ENCODE results near the gene CDCA4.

The CDCA4 gene

GRCh38 chr14:104984056-104984894 is 36.6 kb downstream of the CDCA4 start:
- no peak overlapping the region for H3K4me2 ChIP-seq (ENCODE audit: low read length)
- no peak for TF ChIP-seq CTCF (IDR thresholded peaks at IDR 0.05; ENCODE audit: low read depth, low read length)
- no peak for TF ChIP-seq EZH2phosphoT487 (IDR thresholded peaks at IDR 0.05; ENCODE audit: low read depth)
- H3K9ac ChIP-seq (ENCODE audit: low read length) = no peak overlapping the region
- H3K4me1 ChIP-seq (ENCODE audit: low read length) = peaks cover 6% of the 10 kb centered on the region; the same call in 1 of the 2 replicates
- no peaks in the 10 kb centered on the region for H3K9me3 ChIP-seq (ENCODE audit: insufficient read depth, low read length)
- no peak overlapping the region for H2AFZ ChIP-seq (ENCODE audit: low read depth, low read length)
- H3K27me3 ChIP-seq (ENCODE audit: low read depth, low read length) = no peaks in the 10 kb centered on the region
- no peaks in the 10 kb centered on the region for H3K79me2 ChIP-seq (ENCODE audit: low read length)
- no peaks in the 10 kb centered on the region for H4K20me1 ChIP-seq (ENCODE audit: insufficient read depth, low read length)
- H3K27ac ChIP-seq (ENCODE audit: low read length) = no peak overlapping the region
- no peaks in the 10 kb centered on the region for H3K36me3 ChIP-seq (replicated peaks; ENCODE audit: low read depth, low read length)
- H3K4me3 ChIP-seq (ENCODE audit: low read length) = no peak overlapping the region

- no peak overlapping the region for H3K27ac ChIP-seq (ENCODE audit: low read length)
- peaks cover 6% of the 10 kb centered on the region; the same call in 1 of the 2 replicates for H3K4me1 ChIP-seq (ENCODE audit: low read length)
- no peak overlapping the region for H3K4me2 ChIP-seq (ENCODE audit: low read length)
- H3K4me3 ChIP-seq (ENCODE audit: low read length) = no peak overlapping the region
- H2AFZ ChIP-seq (ENCODE audit: low read depth, low read length) = no peak overlapping the region
- H3K9ac ChIP-seq (ENCODE audit: low read length) = no peak overlapping the region
- no peaks in the 10 kb centered on the region for H3K79me2 ChIP-seq (ENCODE audit: low read length)
- TF ChIP-seq CTCF (IDR thresholded peaks at IDR 0.05; ENCODE audit: low read depth, low read length) (no peak), EZH2phosphoT487 (IDR thresholded peaks at IDR 0.05; ENCODE audit: low read depth) (no peak)
- no peaks in the 10 kb centered on the region for H3K36me3 ChIP-seq (replicated peaks; ENCODE audit: low read depth, low read length)
- no peaks in the 10 kb centered on the region for H3K9me3 ChIP-seq (ENCODE audit: insufficient read depth, low read length)
- H3K27me3 ChIP-seq (ENCODE audit: low read depth, low read length) = no peaks in the 10 kb centered on the region
- no peaks in the 10 kb centered on the region for H4K20me1 ChIP-seq (ENCODE audit: insufficient read depth, low read length)
Observed at GRCh38 chr14:104983231-104983721, 37.6 kb downstream of the CDCA4 start.

- no peak overlapping the region for H3K4me3 ChIP-seq (ENCODE audit: low read length)
- no peaks in the 10 kb centered on the region for H4K20me1 ChIP-seq (ENCODE audit: insufficient read depth, low read length)
- no peaks in the 10 kb centered on the region for H3K79me2 ChIP-seq (ENCODE audit: low read length)
- TF ChIP-seq CTCF (IDR thresholded peaks at IDR 0.05; ENCODE audit: low read depth, low read length) = no peak
- no peak for TF ChIP-seq EZH2phosphoT487 (IDR thresholded peaks at IDR 0.05; ENCODE audit: low read depth)
- no peaks in the 10 kb centered on the region for H3K27me3 ChIP-seq (ENCODE audit: low read depth, low read length)
- no peak overlapping the region for H3K4me2 ChIP-seq (ENCODE audit: low read length)
- H3K9me3 ChIP-seq (ENCODE audit: insufficient read depth, low read length) = no peaks in the 10 kb centered on the region
- no peak overlapping the region for H3K9ac ChIP-seq (ENCODE audit: low read length)
- H2AFZ ChIP-seq (ENCODE audit: low read depth, low read length) = no peak overlapping the region
- no peaks in the 10 kb centered on the region for H3K36me3 ChIP-seq (replicated peaks; ENCODE audit: low read depth, low read length)
- peaks cover 6% of the 10 kb centered on the region; the same call in 1 of the 2 replicates for H3K4me1 ChIP-seq (ENCODE audit: low read length)
- H3K27ac ChIP-seq (ENCODE audit: low read length) = no peak overlapping the region
Observed at GRCh38 chr14:104982548-104983230, 38.2 kb downstream of the CDCA4 start.

Data from OCI-LY3 (cell line).